Measurements from ENCODE around the gene PACRG. TPM values are rescaled to one million over a fixed set of nuclear protein-coding genes. Genes with fewer than 3 reads are reported as not detected.

The PACRG gene
- total RNA-seq, 2 experiments from 2014 or later = not detected

DNA sequence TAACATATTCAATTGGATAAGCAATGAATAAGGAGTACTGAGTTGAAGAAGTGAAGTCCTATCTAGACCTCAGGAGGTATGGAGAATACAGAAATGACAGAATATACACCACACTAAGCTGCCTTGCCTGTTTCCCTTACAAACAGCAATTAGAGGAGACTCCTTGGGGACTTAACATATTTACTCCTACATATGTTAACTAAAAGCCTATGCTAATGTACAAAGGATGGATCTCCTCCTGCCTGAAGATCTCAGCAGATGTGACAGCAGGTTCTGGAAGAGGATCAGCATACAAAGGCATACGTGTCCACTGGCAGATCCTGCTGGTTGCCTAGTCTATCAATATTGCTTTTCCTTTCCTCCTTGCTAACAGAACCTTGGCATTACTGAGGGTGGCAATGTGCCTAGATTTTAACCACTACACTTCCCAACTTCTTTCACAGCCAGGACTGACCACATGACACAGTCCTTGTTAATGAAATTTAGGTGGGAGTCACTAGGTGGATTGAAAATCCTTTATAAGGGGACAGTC, 29.8 kb upstream of the PACRG start:
- no peak overlapping the region for H3K27ac Mint-ChIP-seq
- no peak overlapping the region for H3K4me3 Mint-ChIP-seq
- H3K4me1 Mint-ChIP-seq = no peaks in the 10 kb centered on the region
- H3K27me3 Mint-ChIP-seq = no peaks in the 10 kb centered on the region
- ChIA-PET CTCF (no interaction called here), POLR2A (no interaction called here)
- H3K36me3 Mint-ChIP-seq (ENCODE audit: low read depth) = no peaks in the 10 kb centered on the region
- no peaks in the 10 kb centered on the region for H3K9me3 Mint-ChIP-seq (ENCODE audit: low read depth)
- ATAC-seq = no peak
- intact Hi-C loops (cut with DNase I, micrococcal nuclease) = no loop called here
- DNase-seq = no peak

- no peaks in the 10 kb centered on the region for H3K36me3 Mint-ChIP-seq (ENCODE audit: low read depth)
- ChIA-PET CTCF (no interaction called here), POLR2A (no interaction called here)
- no peaks in the 10 kb centered on the region for H3K9me3 Mint-ChIP-seq (ENCODE audit: low read depth)
- DNase-seq (no peak), ATAC-seq (no peak)
- no peak overlapping the region for H3K4me3 Mint-ChIP-seq
- no peaks in the 10 kb centered on the region for H3K27me3 Mint-ChIP-seq
- intact Hi-C loops (cut with DNase I, micrococcal nuclease) = no loop called here
- no peaks in the 10 kb centered on the region for H3K4me1 Mint-ChIP-seq
- H3K27ac Mint-ChIP-seq = no peak overlapping the region
Measured at GRCh38 chr6:162698440-162698839, 29.3 kb upstream of the PACRG start.

DNA sequence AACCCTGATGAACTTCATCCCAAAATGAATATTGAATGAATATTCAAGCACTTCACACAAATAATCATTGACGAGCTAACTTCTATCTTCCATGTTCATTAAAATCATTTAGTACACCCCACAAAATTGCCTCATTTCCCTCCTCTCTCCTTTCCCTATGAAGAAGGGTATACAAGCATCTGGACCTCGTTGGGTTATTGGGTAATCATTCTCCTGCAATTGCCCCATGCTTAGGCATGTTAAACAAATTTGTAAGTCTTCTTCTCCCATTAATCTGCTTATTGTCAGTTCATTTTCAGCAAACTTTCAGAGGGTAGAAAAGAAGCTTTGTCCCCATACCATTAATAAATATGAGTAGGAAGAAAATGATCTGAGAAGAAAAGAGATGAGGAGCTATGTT, 27.8 kb upstream of the PACRG start:
- POLR2A ChIA-PET = no interaction called here
- Mint-ChIP-seq H3K27me3 (no peaks in the 10 kb centered on the region), H3K4me3 (no peak overlapping the region), H3K9me3 (ENCODE audit: low read depth) (no peaks in the 10 kb centered on the region), H3K36me3 (ENCODE audit: low read depth) (no peaks in the 10 kb centered on the region), H3K4me1 (no peaks in the 10 kb centered on the region), H3K27ac (no peak overlapping the region)
- no peak for DNase-seq
- intact Hi-C loops (cut with DNase I, micrococcal nuclease) = no loop called here
- ATAC-seq = no peak
- CTCF ChIA-PET = no interaction called here

DNA sequence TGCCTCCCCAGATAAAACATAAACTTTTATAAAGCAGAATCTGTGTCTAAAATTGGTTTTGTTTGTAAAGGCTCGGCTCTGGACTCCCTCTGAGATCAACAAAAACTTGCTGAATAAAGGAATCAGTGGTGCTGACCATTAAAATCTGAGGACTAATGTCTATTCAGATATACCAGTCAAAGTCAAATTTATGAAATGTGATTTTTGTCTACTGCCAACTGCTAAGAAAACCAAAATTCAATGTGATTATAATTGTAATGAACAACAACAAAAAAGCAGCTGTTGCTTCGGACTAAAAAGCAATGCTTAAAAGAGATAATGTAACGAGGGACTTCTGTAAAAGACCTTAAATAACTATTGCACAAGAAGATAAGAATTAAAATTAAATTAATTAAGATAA, 26.8 kb upstream of the PACRG start:
- CTCF ChIA-PET = interaction anchor here (1.5 kb wide), 1 partner anchor 10 kb away, joined by 4 read pairs; no protein-coding TSS in a partner anchor
- POLR2A ChIA-PET = no interaction called here
- intact Hi-C loops (cut with DNase I, micrococcal nuclease) = no loop called here
- DNase-seq (no peak), ATAC-seq (no peak)
- no peaks in the 10 kb centered on the region for H3K4me1 Mint-ChIP-seq
- no peaks in the 10 kb centered on the region for H3K27me3 Mint-ChIP-seq
- no peak overlapping the region for H3K4me3 Mint-ChIP-seq
- no peaks in the 10 kb centered on the region for H3K36me3 Mint-ChIP-seq (ENCODE audit: low read depth)
- no peak overlapping the region for H3K27ac Mint-ChIP-seq
- H3K9me3 Mint-ChIP-seq (ENCODE audit: low read depth) = no peaks in the 10 kb centered on the region

GRCh38 chr6:162701551-162701950, 26.2 kb upstream of the PACRG start:
- no peaks in the 10 kb centered on the region for H3K27me3 Mint-ChIP-seq
- H3K27ac Mint-ChIP-seq = no peak overlapping the region
- H3K4me3 Mint-ChIP-seq = no peak overlapping the region
- POLR2A ChIA-PET = no interaction called here
- no peaks in the 10 kb centered on the region for H3K9me3 Mint-ChIP-seq (ENCODE audit: low read depth)
- DNase-seq = no peak
- intact Hi-C loops (cut with DNase I, micrococcal nuclease) = no loop called here
- H3K4me1 Mint-ChIP-seq = peaks cover 5% of the 10 kb centered on the region
- CTCF ChIA-PET = interaction anchor here (1.5 kb wide), 1 partner anchor 9 kb away, joined by 4 read pairs; no protein-coding TSS in a partner anchor
- no peak for ATAC-seq
- H3K36me3 Mint-ChIP-seq (ENCODE audit: low read depth) = peaks cover 1% of the 10 kb centered on the region

DNA sequence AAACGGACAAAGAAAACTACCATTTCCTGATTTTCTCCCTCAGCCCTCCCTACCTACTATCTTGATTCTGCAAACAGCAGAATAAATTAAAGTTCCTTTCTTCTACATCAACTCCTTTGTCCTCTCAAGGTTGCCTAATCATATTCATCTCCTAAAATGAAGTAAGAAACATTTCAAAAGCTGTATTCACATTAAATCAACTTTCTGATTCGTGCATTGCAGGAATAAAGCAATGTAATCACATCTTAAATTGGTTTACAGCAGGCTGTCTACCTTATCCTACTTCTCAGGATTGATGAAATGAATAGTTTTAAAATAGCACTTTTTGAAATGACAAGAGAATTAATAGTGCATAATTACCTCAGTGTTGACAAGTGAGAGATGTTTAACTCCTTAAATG, 25.3 kb upstream of the PACRG start:
- no peak overlapping the region for H3K27ac Mint-ChIP-seq
- no peak for DNase-seq
- H3K27me3 Mint-ChIP-seq = no peaks in the 10 kb centered on the region
- POLR2A ChIA-PET = no interaction called here
- no peaks in the 10 kb centered on the region for H3K9me3 Mint-ChIP-seq (ENCODE audit: low read depth)
- intact Hi-C loops (cut with DNase I, micrococcal nuclease) = no loop called here
- CTCF ChIA-PET = interaction anchor here (1.5 kb wide), 1 partner anchor 8 kb away, joined by 4 read pairs; no protein-coding TSS in a partner anchor
- peaks cover 1% of the 10 kb centered on the region for H3K36me3 Mint-ChIP-seq (ENCODE audit: low read depth)
- no peak overlapping the region for H3K4me3 Mint-ChIP-seq
- peaks cover 5% of the 10 kb centered on the region for H3K4me1 Mint-ChIP-seq
- ATAC-seq = no peak

DNA sequence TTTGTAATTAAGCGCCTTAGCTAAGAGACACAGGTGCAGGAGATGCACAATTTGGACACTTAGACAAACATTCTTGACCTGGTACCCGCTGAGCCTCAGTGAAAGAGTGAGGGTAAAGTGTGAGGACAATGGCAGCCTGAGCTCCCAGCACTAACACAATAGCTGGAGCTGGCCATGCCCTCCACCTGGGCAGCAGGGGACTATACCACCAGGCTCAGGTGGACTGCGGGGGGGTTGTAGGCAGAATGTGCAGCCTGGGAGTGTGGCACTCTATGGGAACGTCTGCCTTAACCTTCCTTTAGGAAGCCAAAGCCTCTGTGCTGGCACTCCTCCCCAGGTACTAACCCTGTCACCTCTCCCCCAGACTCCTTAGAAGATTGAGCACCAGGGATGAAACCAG, 23.8 kb upstream of the PACRG start:
- H3K27ac Mint-ChIP-seq = no peak overlapping the region
- ChIA-PET CTCF (no interaction called here), POLR2A (no interaction called here)
- H3K4me1 Mint-ChIP-seq = peaks cover 5% of the 10 kb centered on the region
- intact Hi-C loops (cut with DNase I, micrococcal nuclease) = no loop called here
- no peaks in the 10 kb centered on the region for H3K9me3 Mint-ChIP-seq (ENCODE audit: low read depth)
- peaks cover 1% of the 10 kb centered on the region for H3K36me3 Mint-ChIP-seq (ENCODE audit: low read depth)
- H3K27me3 Mint-ChIP-seq = no peaks in the 10 kb centered on the region
- DNase-seq (no peak), ATAC-seq (no peak)
- no peak overlapping the region for H3K4me3 Mint-ChIP-seq

DNA sequence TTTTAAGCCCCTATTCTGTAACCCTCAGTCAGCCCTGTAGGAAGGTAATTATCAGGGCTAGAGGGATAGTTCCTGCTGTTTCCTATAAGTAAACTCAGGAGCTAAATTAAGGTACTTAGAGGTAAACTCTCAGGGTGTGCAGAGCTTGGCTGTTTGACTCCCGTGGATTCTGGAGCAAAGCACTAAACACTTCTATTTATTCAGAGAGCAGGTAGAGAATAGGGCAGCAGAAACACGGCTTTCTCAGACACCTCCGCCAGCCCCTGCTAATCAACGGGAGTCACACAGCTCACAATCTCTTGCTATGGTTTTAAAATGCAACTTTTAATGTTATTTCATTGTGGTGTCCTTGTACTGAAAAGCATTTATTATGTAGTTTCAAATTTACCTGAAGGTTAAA, 22.0 kb upstream of the PACRG start:
- intact Hi-C loops (cut with DNase I, micrococcal nuclease) = no loop called here
- Mint-ChIP-seq H3K4me3 (no peak overlapping the region), H3K9me3 (ENCODE audit: low read depth) (no peaks in the 10 kb centered on the region), H3K27ac (no peak overlapping the region), H3K4me1 (peaks cover 5% of the 10 kb centered on the region), H3K36me3 (ENCODE audit: low read depth) (peaks cover 1% of the 10 kb centered on the region), H3K27me3 (no peaks in the 10 kb centered on the region)
- POLR2A ChIA-PET = no interaction called here
- DNase-seq (no peak), ATAC-seq (no peak)
- CTCF ChIA-PET = interaction anchor here (0.6 kb wide), 1 partner anchor 1241 kb away, joined by 3 read pairs; no protein-coding TSS in a partner anchor

DNA sequence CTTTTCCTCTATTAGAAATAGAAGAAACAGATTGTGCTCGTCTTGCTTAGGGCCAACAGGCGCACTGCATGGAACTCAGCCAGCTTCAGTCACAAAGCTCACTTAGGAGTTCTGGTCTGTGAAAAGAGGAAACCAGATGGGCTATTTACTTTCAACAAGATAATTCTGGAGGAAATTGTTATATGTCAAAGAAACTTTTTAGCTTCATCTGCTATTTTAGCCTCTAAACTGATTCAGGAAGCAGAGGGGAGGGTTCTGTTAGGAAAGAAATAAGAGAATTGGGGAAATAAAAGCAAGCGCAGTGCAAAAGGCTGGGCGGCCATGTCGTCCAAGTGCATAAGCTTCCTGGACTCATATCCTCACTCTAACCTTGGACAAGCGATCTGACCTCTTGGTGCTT, 21.5 kb upstream of the PACRG start:
- H3K4me1 Mint-ChIP-seq = peaks cover 5% of the 10 kb centered on the region
- H3K27me3 Mint-ChIP-seq = no peaks in the 10 kb centered on the region
- ATAC-seq (no peak), DNase-seq (no peak)
- no peaks in the 10 kb centered on the region for H3K9me3 Mint-ChIP-seq (ENCODE audit: low read depth)
- H3K36me3 Mint-ChIP-seq (ENCODE audit: low read depth) = peaks cover 1% of the 10 kb centered on the region
- intact Hi-C loops (cut with DNase I, micrococcal nuclease) = no loop called here
- ChIA-PET CTCF (interaction anchor here (0.6 kb wide), 2 partner anchors 30 to 1240 kb away, joined by 3 to 4 read pairs; no protein-coding TSS in a partner anchor), POLR2A (no interaction called here)
- H3K27ac Mint-ChIP-seq = no peak overlapping the region
- H3K4me3 Mint-ChIP-seq = no peak overlapping the region

DNA sequence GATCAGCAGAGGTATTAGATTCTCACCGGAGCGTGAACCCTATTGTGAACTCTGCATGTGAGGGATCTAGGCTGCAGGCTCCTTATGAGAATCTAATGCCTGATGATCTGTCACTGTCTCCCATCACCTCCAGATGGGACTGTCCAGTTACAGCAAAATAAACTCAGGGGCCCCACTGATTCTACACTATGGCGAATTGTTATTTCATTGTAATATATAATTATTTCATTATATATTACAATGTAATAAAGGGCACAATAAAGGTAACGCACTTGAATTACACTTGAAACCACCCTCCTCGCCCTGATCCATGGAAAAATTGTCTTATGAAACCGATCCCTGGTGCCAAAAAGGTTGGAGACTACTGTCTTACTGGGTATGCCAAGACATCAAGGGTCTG, 18.8 kb upstream of the PACRG start:
- H3K9me3 Mint-ChIP-seq (ENCODE audit: low read depth) = no peaks in the 10 kb centered on the region
- H3K4me1 Mint-ChIP-seq = peaks cover 5% of the 10 kb centered on the region
- ATAC-seq = no peak
- intact Hi-C loops (cut with DNase I, micrococcal nuclease) = no loop called here
- POLR2A ChIA-PET = no interaction called here
- H3K4me3 Mint-ChIP-seq = no peak overlapping the region
- H3K27me3 Mint-ChIP-seq = no peaks in the 10 kb centered on the region
- DNase-seq = no peak
- CTCF ChIA-PET = no interaction called here
- H3K36me3 Mint-ChIP-seq (ENCODE audit: low read depth) = peaks cover 1% of the 10 kb centered on the region
- H3K27ac Mint-ChIP-seq = no peak overlapping the region

DNA sequence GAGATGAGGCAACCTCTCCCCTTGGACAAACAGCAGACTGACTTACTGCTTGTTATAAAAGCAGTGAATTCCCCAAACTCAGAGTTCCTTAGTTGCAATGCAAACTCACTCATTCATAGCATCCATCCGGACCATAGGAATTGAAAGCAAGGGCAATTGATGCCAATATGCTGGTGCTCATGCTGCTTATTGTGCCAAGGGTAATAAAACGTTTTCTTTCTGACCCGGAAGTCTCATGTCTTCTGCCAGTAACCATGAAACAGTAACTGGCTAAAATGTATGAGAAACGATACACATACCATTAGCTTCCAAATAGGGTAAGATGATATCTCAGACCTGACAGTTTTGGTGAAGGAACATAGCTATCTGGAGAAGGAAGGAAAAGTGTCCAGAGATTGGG, 18.3 kb upstream of the PACRG start:
- Mint-ChIP-seq H3K9me3 (ENCODE audit: low read depth) (no peaks in the 10 kb centered on the region), H3K27ac (no peak overlapping the region), H3K4me3 (no peak overlapping the region), H3K4me1 (peaks cover 5% of the 10 kb centered on the region), H3K27me3 (no peaks in the 10 kb centered on the region), H3K36me3 (ENCODE audit: low read depth) (peaks cover 1% of the 10 kb centered on the region)
- no peak for ATAC-seq
- intact Hi-C loops (cut with DNase I, micrococcal nuclease) = no loop called here
- ChIA-PET CTCF (no interaction called here), POLR2A (no interaction called here)
- DNase-seq = no peak

DNA sequence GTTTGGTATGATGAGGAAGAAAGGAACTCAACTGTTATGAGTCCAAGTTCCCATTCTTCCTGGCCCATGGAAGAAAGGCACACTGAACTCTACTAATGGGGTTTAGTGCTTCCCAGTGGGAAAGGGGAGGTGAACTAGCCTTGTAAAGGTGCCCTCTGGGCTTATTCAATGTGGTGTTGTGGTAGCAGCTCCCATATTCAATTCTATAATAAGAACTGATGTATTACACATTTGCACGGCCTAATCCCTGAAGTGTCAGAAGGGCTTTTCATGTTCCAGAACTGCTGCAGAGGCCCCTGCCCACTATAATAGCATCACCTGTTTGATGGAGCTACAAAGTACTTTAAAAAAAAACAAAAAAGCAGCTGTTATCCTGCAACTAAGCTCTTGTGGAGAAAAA, 17.4 kb upstream of the PACRG start:
- Mint-ChIP-seq H3K27me3 (no peaks in the 10 kb centered on the region), H3K9me3 (ENCODE audit: low read depth) (no peaks in the 10 kb centered on the region), H3K4me3 (no peak overlapping the region), H3K4me1 (peaks cover 5% of the 10 kb centered on the region), H3K27ac (no peak overlapping the region), H3K36me3 (ENCODE audit: low read depth) (peaks cover 1% of the 10 kb centered on the region)
- intact Hi-C loops (cut with DNase I, micrococcal nuclease) = no loop called here
- ChIA-PET CTCF (interaction anchor here (1.2 kb wide), 1 partner anchor 9 kb away, joined by 4 read pairs; no protein-coding TSS in a partner anchor), POLR2A (no interaction called here)
- ATAC-seq (no peak), DNase-seq (no peak)

- intact Hi-C loops (cut with DNase I, micrococcal nuclease) = no loop called here
- H3K4me1 Mint-ChIP-seq = peaks cover 5% of the 10 kb centered on the region
- POLR2A ChIA-PET = no interaction called here
- H3K36me3 Mint-ChIP-seq (ENCODE audit: low read depth) = peaks cover 1% of the 10 kb centered on the region
- CTCF ChIA-PET = interaction anchor here (1.2 kb wide), 1 partner anchor 9 kb away, joined by 4 read pairs; no protein-coding TSS in a partner anchor
- no peak overlapping the region for H3K4me3 Mint-ChIP-seq
- no peak for ATAC-seq
- no peaks in the 10 kb centered on the region for H3K9me3 Mint-ChIP-seq (ENCODE audit: low read depth)
- no peak overlapping the region for H3K27ac Mint-ChIP-seq
- no peak for DNase-seq
- no peaks in the 10 kb centered on the region for H3K27me3 Mint-ChIP-seq
Measured at GRCh38 chr6:162710936-162711335, 16.8 kb upstream of the PACRG start.
